ENCODE data around the gene PLPP4.

DNA sequence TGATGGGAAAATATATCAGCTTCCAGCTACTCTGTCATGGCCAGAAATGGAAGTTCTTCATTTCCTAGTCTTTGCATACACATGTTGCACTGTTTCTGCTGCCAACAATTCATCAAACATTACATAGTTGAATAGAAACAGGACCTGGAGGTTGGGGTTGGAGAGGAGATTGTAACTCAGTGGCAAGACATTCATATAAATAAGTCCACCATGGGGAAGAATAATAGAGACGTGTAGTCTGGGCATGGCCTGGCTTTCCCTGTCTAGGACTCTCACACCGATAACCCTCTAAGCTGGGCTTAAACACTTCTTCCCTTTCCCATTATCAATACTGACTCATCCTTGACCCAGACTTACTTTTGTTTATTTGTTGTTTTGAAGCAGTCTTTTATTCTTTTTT, 155.7 kb downstream of the PLPP4 start:
- TF ChIP-seq, protein P1, sequence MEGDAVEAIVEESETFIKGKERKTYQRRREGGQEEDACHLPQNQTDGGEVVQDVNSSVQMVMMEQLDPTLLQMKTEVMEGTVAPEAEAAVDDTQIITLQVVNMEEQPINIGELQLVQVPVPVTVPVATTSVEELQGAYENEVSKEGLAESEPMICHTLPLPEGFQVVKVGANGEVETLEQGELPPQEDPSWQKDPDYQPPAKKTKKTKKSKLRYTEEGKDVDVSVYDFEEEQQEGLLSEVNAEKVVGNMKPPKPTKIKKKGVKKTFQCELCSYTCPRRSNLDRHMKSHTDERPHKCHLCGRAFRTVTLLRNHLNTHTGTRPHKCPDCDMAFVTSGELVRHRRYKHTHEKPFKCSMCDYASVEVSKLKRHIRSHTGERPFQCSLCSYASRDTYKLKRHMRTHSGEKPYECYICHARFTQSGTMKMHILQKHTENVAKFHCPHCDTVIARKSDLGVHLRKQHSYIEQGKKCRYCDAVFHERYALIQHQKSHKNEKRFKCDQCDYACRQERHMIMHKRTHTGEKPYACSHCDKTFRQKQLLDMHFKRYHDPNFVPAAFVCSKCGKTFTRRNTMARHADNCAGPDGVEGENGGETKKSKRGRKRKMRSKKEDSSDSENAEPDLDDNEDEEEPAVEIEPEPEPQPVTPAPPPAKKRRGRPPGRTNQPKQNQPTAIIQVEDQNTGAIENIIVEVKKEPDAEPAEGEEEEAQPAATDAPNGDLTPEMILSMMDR (IDR thresholded peaks at IDR 0.05; ENCODE audit: low read depth, low read length, poor library complexity, severe bottlenecking): no peak
- TF ChIP-seq EZH2phosphoT487 (IDR thresholded peaks at IDR 0.05; ENCODE audit: borderline replicate concordance, low read length): no peak
